Osteocyte (in vitro differentiated cells): Measurements from ENCODE around the gene GSAP. TPM values are rescaled to one million over a fixed set of nuclear protein-coding genes. Genes with fewer than 3 reads are reported as not detected.

Experiments
- DNase-seq: peaks from one replicate; pipeline ENCODE4 v3.0.0; 2021; ENCODE audit warnings: mixed read lengths; ENCODE audit not compliant: unreplicated experiment; ENCODE audit errors: extremely low spot score
- H3K27ac Mint-ChIP-seq: one replicate; pipeline ENCODE4 v1.8.0; 2021; ENCODE audit warnings: mild to moderate bottlenecking, mixed read lengths; ENCODE audit not compliant: unreplicated experiment
- H3K27me3 Mint-ChIP-seq: one replicate; pipeline ENCODE4 v1.8.0; 2021; ENCODE audit warnings: mixed read lengths; ENCODE audit not compliant: unreplicated experiment
- H3K36me3 Mint-ChIP-seq: one replicate; pipeline ENCODE4 v1.8.0; 2021; ENCODE audit warnings: mixed read lengths; ENCODE audit not compliant: unreplicated experiment
- H3K4me1 Mint-ChIP-seq: one replicate; pipeline ENCODE4 v1.8.0; 2021; ENCODE audit warnings: mixed read lengths; ENCODE audit not compliant: unreplicated experiment
- H3K4me3 Mint-ChIP-seq: one replicate; pipeline ENCODE4 v1.8.0; 2021; ENCODE audit warnings: mild to moderate bottlenecking, moderate library complexity, mixed read lengths; ENCODE audit not compliant: unreplicated experiment
- H3K9me3 Mint-ChIP-seq: one replicate; pipeline ENCODE4 v1.8.0; 2021; ENCODE audit warnings: mixed read lengths; ENCODE audit not compliant: unreplicated experiment
- CTCF ChIP-seq: fragments of 200-600 bp; sonication (generic); IDR thresholded peaks from 2 replicates; pipeline ENCODE4 v1.5.0; 2021; ENCODE audit warnings: antibody characterized with exemption, mild to moderate bottlenecking, moderate library complexity
- total RNA-seq: library from RNA; stranded (reverse); gene quantifications from 2 replicates; pipeline ENCODE4 v1.2.1, GENCODE V29; 2021

Gene GSAP
- total RNA-seq, 1 donor from 2014 or later: 0.83 TPM

- TF ChIP-seq CTCF: no peak
- no peaks in the 10 kb centered on the region for H3K4me1 Mint-ChIP-seq
Measured at GRCh38 chr7:77320137-77320536, 96.0 kb downstream of the GSAP start.

GRCh38 chr7:77318019-77318418 lies 98.1 kb downstream of the GSAP start:
- H3K27me3 Mint-ChIP-seq: no peaks in the 10 kb centered on the region
- DNase-seq: no peak
- TF ChIP-seq CTCF: no peak
- H3K4me1 Mint-ChIP-seq: no peaks in the 10 kb centered on the region
- no peaks in the 10 kb centered on the region for H3K36me3 Mint-ChIP-seq
- no peak overlapping the region for H3K27ac Mint-ChIP-seq
- no peak overlapping the region for H3K4me3 Mint-ChIP-seq
- peaks cover 5% of the 10 kb centered on the region for H3K9me3 Mint-ChIP-seq

More at GRCh38 chr7:77320137-77320536, 96.0 kb downstream of the GSAP start:
- H3K9me3 Mint-ChIP-seq: peaks cover 5% of the 10 kb centered on the region
- H3K27me3 Mint-ChIP-seq: no peaks in the 10 kb centered on the region
- no peaks in the 10 kb centered on the region for H3K36me3 Mint-ChIP-seq
- no peak for DNase-seq
- no peak overlapping the region for H3K4me3 Mint-ChIP-seq
- H3K27ac Mint-ChIP-seq: no peak overlapping the region

- H3K4me1 Mint-ChIP-seq: no peaks in the 10 kb centered on the region
- DNase-seq: no peak
- peaks cover 5% of the 10 kb centered on the region for H3K9me3 Mint-ChIP-seq
- no peaks in the 10 kb centered on the region for H3K27me3 Mint-ChIP-seq
- no peak overlapping the region for H3K4me3 Mint-ChIP-seq
- no peak overlapping the region for H3K27ac Mint-ChIP-seq
- H3K36me3 Mint-ChIP-seq: no peaks in the 10 kb centered on the region
- no peak for TF ChIP-seq CTCF
Measured at GRCh38 chr7:77316219-77316978, 99.8 kb downstream of the GSAP start.

GRCh38 chr7:77315182-77315591 lies 101.0 kb downstream of the GSAP start:
- Mint-ChIP-seq H3K27ac (no peak overlapping the region), H3K9me3 (peaks cover 5% of the 10 kb centered on the region), H3K4me1 (no peaks in the 10 kb centered on the region), H3K4me3 (no peak overlapping the region), H3K36me3 (no peaks in the 10 kb centered on the region), H3K27me3 (no peaks in the 10 kb centered on the region)
- no peak for TF ChIP-seq CTCF
- no peak for DNase-seq

GRCh38 chr7:77313876-77314480 lies 102.2 kb downstream of the GSAP start:
- DNase-seq: no peak
- Mint-ChIP-seq H3K4me1 (no peaks in the 10 kb centered on the region), H3K27me3 (no peaks in the 10 kb centered on the region), H3K4me3 (no peak overlapping the region), H3K27ac (no peak overlapping the region), H3K36me3 (no peaks in the 10 kb centered on the region), H3K9me3 (no peaks in the 10 kb centered on the region)
- TF ChIP-seq CTCF: no peak
